Measurements from ENCODE around the gene PAX8.
"Not testable (repeated sequence)": the region's sequence is repeated elsewhere in the genome, so short reads cannot be mapped to it uniquely, and the experiment has no call there.

- TF ChIP-seq CTCF (conservative IDR thresholded peaks at IDR 0.05 in 1 of 2, IDR thresholded peaks at IDR 0.05 in 1 of 2; ENCODE audit: low read depth in 1 of 2, low read length in 2 of 2); EZH2 (IDR thresholded peaks at IDR 0.05; ENCODE audit: low read length, missing control alignments): not testable (repeated sequence)
Observed at GRCh38 chr2:113325161-113325731, 46.5 kb upstream of the PAX8 start.
